ENCODE results near the gene STARD13.

The STARD13 gene

DNA sequence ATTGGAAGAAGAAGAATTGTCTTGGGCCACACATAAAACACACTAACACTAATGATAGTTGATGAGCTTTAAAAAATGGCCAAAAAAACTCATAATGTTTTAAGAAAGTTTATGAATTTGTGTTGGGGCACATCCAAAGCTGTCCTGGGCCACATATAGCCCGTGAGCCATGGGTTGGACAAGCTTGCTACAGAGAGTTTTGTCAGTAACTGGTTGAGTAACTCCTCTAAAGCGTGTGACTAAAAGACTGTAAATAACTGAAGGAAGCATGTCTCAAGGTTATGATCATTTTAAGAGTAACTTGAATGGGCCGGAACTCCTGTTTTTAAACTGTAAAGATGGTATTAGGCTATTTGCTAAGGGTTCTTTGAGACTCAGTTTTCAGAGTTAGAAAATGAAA, 151.3 kb downstream of the STARD13 start:
- DNase-seq = no peak

- no peak for DNase-seq
These were observed 152.7 kb downstream of the STARD13 start for GRCh38 chr13:33132644-33133440.

- no peak for DNase-seq
These were observed 155.7 kb downstream of the STARD13 start for GRCh38 chr13:33129886-33130285.

DNA sequence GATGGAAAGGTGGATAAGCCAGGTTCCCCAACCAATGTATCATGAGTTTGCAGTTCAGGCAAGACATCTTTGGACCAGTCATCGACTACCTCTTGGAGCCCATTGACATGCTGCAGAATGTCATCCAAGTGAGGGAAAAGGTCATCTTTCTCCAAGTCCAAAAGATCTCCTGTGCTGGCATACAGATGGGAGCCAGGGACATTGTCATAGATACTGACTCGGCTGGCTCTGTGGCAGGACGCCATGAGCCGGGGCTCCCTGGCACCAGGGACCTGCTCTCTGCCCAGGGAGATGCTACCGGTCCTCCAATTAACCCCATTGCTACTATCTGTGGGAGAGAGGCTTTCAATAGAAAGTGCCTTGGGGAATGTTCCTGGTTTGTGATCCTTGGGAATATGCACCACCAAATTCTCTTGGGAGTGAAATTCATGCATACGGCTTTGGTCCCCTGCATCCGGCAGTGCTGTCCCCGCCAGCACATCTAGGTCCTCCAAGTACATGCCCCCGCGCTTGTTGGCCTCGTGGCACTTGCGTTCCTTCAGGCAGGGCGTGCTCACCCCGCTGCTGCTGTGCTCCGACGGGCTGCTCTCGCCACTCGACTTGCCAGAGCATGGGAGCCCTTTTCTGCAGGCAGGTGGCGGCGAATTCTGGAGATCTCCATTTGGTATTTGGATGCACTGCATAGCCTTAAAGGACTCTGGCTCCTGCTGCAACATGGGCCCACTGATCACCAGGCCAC, 156.3 kb downstream of the STARD13 start:
- DNase-seq = no peak

DNA sequence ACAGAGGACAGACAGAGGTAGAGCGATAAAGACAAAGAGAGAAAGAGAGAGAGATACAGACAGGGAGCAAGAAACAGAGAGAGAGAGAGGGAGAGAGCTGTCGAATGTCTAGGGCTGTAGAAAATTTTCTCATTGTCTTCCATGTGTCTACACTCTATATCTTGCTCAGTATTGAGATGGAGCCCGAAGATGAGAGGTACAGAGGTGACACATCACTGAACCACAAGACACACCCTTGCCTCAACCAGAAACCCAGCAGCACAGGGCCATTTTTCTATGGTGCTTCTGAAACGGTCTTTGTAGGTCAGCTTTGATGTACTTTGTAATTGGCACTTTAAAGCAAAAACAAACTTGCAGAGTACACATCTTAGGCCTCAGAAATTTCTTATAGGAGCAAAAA, 157.4 kb downstream of the STARD13 start:
- DNase-seq = no peak

DNA sequence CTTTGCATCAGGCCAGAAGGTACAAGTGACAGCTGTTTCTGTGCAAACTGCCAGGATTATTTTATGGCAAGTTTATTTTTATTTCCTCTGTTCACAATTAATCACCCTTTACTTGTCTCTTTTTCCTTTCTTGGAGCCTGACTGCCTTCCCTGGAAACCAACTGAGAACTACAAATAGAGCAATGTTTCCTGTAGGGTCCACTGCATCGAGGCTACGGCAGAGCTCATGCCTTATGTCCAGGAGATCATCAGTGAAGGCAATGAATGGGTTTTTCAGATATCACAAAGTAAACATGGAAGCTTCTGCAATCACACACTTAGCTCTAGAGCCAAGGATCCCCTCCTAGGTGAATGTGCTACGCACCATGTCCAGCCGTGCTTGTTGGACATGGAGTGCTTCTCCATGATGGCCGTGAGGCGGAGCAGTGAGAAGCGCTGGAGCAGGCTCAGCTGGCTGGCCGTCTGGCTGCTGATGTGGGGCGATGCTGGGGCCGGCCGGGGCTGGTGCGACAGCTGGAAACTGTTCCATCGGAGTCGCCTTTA, 158.5 kb downstream of the STARD13 start:
- no peak for DNase-seq

GRCh38 chr13:33125821-33126570, 159.6 kb downstream of the STARD13 start:
- DNase-seq = no peak

DNA sequence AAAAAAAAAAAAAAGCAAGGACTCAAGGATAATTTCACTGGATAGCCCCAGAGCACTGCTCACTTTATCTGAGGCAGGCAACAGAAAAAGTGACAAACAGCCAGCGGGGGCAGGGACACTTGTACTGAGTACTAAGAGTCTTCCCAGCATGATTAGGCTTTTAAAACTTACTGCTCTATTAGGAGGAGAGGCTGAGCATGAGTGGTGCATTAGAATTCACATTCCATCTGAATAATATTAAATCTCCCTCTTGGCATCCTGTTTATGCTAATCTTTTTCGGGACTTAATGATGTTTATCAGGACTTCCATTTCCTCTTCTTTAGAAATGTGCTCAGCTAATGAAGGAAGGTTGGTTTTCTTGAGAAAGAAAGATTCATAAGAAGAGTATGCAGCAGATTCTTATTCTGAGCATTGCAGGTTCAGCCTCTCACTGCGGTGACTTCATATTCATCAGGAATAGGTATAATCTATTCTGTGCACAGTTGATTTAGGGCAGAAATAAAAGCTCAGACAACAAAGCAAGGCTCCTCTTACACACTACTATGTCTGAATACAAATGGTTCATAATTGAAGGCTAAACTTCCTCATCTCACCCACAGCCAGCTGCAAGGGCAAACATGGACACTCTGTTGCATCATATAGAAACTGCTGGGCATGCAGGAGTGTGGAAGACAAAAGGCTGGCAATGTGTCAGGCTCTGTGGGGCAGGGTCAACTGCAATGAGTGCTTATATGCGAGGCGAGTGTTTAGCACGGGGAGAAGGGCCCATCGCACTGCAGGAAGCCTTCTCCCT, 162.3 kb downstream of the STARD13 start:
- DNase-seq = no peak

- no peak for DNase-seq
These were observed 165.6 kb downstream of the STARD13 start for GRCh38 chr13:33119856-33120543.

GRCh38 chr13:33119022-33119781, 166.4 kb downstream of the STARD13 start:
- no peak for DNase-seq

DNA sequence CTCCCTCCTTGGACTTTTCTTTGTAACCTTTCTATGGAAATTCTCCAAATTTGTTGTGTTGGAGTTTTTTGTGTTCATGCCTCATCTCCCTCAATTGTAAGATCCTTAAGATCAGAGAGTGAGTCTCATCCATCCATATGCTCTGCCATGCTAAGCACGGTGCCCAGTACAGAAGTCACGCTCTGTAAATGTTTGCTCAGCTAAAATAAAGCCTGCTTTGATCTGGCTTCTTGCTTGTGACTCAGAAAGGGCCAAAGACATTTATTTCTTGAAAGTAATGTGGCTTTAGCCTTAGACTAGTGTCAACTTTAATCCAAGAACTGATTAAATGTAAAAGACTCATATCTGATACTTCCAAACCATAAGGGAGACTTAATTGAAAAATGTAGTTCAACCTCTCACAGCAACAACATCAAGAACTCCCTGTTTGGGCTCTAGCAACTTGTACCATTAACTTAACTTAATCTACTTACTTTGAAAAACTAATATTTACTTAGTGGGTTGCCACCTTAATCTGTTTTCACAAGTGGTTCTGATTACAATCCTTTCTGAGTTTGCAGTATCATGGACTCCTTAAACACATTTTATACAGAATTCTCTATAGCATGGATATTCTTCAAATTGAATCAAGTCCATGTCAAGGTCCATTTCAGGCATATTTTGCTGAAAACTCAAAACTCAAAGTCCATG, 169.1 kb downstream of the STARD13 start:
- DNase-seq = no peak

DNA sequence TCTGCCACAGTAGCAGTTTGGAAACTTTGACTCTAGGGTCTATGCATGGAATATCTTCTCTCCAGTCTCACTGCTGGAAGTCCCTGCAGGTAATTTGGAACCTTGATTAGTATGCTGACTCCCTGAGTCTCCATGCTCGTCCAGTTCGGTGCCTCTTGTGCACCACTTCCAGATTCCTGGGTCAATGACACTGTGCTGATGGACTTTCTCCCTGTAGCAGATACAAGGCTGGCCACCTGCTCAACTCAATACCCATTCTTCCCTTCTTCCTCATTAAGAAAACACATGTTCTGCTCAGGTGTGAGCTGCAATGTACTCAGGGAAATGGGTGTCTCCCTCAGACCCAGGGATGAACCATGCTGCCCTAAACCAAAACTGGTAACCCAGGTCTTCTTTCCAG, 170.3 kb downstream of the STARD13 start:
- no peak for DNase-seq

DNA sequence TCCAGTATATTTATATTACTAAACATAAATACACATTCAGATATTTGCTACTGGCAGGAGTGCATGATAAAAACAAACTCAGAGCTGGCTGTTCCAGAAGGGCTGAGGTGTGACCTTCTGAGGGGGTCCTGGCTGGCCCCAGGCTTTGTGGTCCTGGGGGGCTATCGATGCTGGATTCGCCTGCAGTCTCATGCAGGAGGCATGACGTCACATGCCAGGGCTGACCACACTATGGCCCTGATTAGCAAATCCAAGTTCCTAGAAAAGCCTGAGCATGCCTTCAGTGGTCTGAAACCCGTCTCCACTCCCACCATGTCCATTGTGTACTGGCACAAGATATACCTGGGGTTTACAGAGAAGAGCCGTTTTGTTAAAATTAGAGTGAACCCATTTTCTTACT, 171.4 kb downstream of the STARD13 start:
- no peak for DNase-seq

- DNase-seq = no peak
These were observed 172.8 kb downstream of the STARD13 start for GRCh38 chr13:33112766-33113165.

GRCh38 chr13:33111414-33112110, 174.0 kb downstream of the STARD13 start:
- no peak for DNase-seq

DNA sequence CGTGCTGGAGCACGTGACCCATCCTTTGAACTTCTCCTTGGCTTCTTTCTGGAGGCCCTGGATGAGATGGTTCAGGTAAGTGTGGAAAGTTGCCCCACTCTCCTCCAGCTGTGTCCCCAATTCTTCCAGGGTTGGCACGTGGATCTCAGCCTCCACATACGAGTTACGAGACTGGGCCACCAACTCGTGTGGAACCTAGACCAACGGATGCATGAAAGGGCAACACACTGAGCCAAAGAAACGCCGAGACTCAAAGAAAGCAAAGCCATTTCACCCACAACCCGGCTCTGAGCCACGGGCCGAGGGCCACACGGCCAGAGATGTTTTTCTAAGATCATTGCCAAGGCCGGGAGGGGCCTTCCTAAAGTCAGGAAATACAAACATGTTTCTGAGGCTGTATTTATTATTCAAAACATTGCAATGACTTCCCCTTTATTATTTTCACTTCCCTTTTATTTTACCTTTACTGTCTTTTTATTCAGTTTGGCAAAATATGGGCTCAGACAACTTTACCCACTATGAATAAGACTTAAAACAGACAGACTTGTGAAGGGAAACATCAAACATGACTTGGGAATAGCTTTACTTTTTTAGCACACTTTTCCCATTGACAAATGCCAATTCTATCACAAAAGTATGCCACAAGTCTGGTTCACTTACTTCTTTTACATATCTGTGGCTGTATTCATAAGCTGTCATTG, 174.7 kb downstream of the STARD13 start:
- no peak for DNase-seq

- DNase-seq = no peak
These were observed 175.2 kb downstream of the STARD13 start for GRCh38 chr13:33110386-33110712.

DNA sequence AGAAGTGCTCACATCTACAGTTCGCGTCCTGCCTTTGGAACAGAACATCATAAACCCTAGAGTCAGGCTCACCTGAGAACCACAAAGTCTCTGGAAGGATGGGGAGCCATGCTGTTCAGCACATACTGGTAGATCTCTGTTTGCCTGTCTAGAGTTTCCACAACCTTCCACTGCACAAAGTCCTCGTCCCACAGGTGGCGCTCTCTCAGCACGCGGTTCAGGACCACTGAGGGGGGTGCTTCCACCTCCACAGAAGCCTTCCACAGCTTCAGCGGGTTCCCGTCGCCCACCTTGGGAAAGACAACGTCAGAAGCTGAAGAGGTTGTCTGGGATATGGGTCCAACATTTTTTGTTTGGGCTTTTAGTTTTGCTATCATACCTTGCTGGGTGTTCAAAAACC, 175.8 kb downstream of the STARD13 start:
- no peak for DNase-seq

- no peak for DNase-seq
These were observed 176.3 kb downstream of the STARD13 start for GRCh38 chr13:33109271-33109697.
